ENCODE measurements around the gene DNTTIP2. TPM values are rescaled to one million over a fixed set of nuclear protein-coding genes. Genes with fewer than 3 reads are reported as not detected.

The DNTTIP2 gene
- total RNA-seq, 1 donor from 2014 or later: 32.7 TPM

Other genes starting within 250 kb of the DNTTIP2 start
- 51.8 TPM for gene BCAR3, start 197.4 kb downstream of the DNTTIP2 start, total RNA-seq
- gene GCLM, start 30.2 kb upstream of the DNTTIP2 start, total RNA-seq: 41.7 TPM
- 0.26 TPM for gene ABCA4, start 241.9 kb upstream of the DNTTIP2 start, total RNA-seq